Stomach (tissue), 9 donors: ENCODE measurements around the gene MIA. TPM values are rescaled to one million over a fixed set of nuclear protein-coding genes. Genes with fewer than 3 reads are reported as not detected.
"Not testable (repeated sequence)": the region's sequence is repeated elsewhere in the genome, so short reads cannot be mapped to it uniquely, and the experiment has no call there.

ENCODE experiments used
- DNase-seq, 2 donors: peaks; one replicate each; pipeline versions ENCODE4 v3.0.0 to v3.0.0-alpha.2; 2013 to 2019
- H3K27ac ChIP-seq, 5 donors: fragments of 200-600 bp in 4 of 5; sonication (generic) in 4 of 5; one replicate each; pipeline ENCODE4 v1.5.1; 2013 to 2019; ENCODE audit warnings: mild to moderate bottlenecking in 1 of 5, moderate library complexity in 1 of 5
- H3K27me3 ChIP-seq, 3 donors: fragments of 200-600 bp; sonication (generic); one replicate each; pipeline ENCODE4 v1.5.1; 2017 to 2019; ENCODE audit warnings: mixed run types in 1 of 3
- H3K36me3 ChIP-seq, 4 donors: fragments of 200-600 bp; sonication (generic); 1 replicate in 3 of 4; 2 replicates in 1 of 4; pipeline ENCODE4 v1.5.1; 2016 to 2019
- H3K4me1 ChIP-seq, 4 donors: fragments of 200-600 bp; sonication (generic); one replicate each; pipeline ENCODE4 v1.5.1; 2016 to 2019
- H3K4me3 ChIP-seq, 4 donors: fragments of 200-600 bp; sonication (generic) in 3 of 4; one replicate each; pipeline ENCODE4 v1.5.1; 2016 to 2019; ENCODE audit warnings: mild to moderate bottlenecking in 1 of 4
- H3K9me3 ChIP-seq, 4 donors: fragments of 200-600 bp; sonication (generic); one replicate each; pipeline ENCODE4 v1.5.1; 2016 to 2019
- WGBS, 5 donors: extraction: QIAGEN DNeasy Blood & Tissue Kit in 3 of 5; methylation state at CpG; one replicate each; pipeline versions ENCODE4 v1.1.5 to v1.1.7; 2013 to 2018; 5-methylcytosine and 5-hydroxymethylcytosine counted together
- intact Hi-C: fragments of 100-400 bp; cut with DNase I; formaldehyde crosslinking; loops from one replicate; pipeline ENCODE4 v1.15.1; 2023; ENCODE audit warnings: low total_unique reads
- polyA plus RNA-seq, 3 donors: library from polyadenylated mRNA; stranded (reverse); fragments of 200-250 nt; gene quantifications; one replicate each; pipeline ENCODE4 v1.2.3, GENCODE V29; 2013
- total RNA-seq, 5 donors: library from RNA; depleted of rRNA; stranded (reverse); fragments of >200 nt; gene quantifications; one replicate each; pipeline versions ENCODE4 v1.1.0 to v1.2.3, GENCODE V29; 2014 to 2016
- donor health status: healthy with polysubstance abuse.
- donor health status: Bipolar disorder and iron deficiency.
- donor health status: healthy.

The MIA gene
- total and polyA plus RNA-seq, 8 donors: 2.8 to 10.1 (median 5.5) TPM; not detected in 4

DNA sequence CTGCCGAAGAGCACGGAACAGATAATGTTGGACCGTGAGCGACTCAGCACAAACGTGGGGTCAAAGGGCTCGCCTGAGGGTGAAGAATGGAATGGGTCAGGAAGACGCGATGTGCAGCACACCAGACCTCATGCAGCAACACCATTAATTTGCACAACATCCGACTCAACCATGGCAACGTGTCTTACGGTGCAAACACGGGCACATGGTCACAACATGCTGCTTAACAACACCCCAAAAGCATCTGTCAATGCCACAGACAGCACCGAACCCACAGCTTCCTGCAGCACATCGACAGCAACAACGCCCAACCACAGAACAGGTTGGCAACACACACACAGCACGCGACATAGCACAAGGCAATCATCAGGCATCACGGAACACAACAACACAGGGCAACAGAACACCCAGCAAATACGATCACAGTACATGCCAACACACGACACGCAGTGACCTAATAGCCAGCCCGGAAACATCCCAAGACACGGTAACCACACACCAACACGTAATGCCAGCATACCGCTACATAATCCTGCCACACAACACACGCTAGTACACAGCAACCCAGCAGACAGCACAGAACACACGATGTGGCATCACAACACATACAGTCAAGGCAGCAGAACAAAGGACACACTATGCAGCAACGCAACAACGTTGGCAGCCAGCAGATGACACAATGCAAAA lies 51.5 kb downstream of the MIA start:
- H3K9me3 ChIP-seq, intact Hi-C loops, H3K4me3 ChIP-seq, H3K27me3 ChIP-seq, H3K27ac ChIP-seq: not testable (repeated sequence)
- WGBS, 5 donors: 78 to 89% (median 83%) methylated on average over 29 of the region's 29 CpGs
- DNase-seq: peak in 1 of 2 donors; percentile 25
- H3K4me1 ChIP-seq: peaks cover 6 to 23% (median 15%) of the 10 kb centered on the region in 4 donors
- peaks cover 0 to 22% (median 13%) of the 10 kb centered on the region in 4 donors for H3K36me3 ChIP-seq

Other genes with a start within 250 kb of the MIA start
- 100 to 1,000 TPM in 1 of 5 donors, 10 to 100 TPM in 4; 15.8 to 102 (median 70.6) TPM for gene SHKBP1, start 198.6 kb upstream of the MIA start, total RNA-seq
- gene SHKBP1, start 198.6 kb upstream of the MIA start, polyA plus RNA-seq: 10 to 100 TPM; 76.1 to 95.7 (median 79.9) TPM
- gene LTBP4, start 174.2 kb upstream of the MIA start, total RNA-seq: 1,000 to 10,000 TPM in 1 of 5 donors, 100 to 1,000 TPM in 3, 10 to 100 TPM in 1; 79.0 to 1,027 (median 190) TPM
- 100 to 1,000 TPM in 1 of 3 donors, 10 to 100 TPM in 2; 66.1 to 102 (median 98.6) TPM for gene LTBP4, start 174.2 kb upstream of the MIA start, polyA plus RNA-seq
- 100 to 1,000 TPM in 2 of 5 donors, 10 to 100 TPM in 3; 14.7 to 254 (median 31.6) TPM for gene NUMBL, start 84.9 kb upstream of the MIA start, total RNA-seq
- gene NUMBL, start 84.9 kb upstream of the MIA start, polyA plus RNA-seq: 10 to 100 TPM; 10.1 to 12.9 (median 11.6) TPM
- 10 to 100 TPM; 40.9 to 91.5 (median 52.3) TPM for gene COQ8B, start 58.6 kb upstream of the MIA start, total RNA-seq
- 10 to 100 TPM; 26.9 to 35.2 (median 29.2) TPM for gene COQ8B, start 58.6 kb upstream of the MIA start, polyA plus RNA-seq
- gene ITPKC, start 58.4 kb upstream of the MIA start, total RNA-seq: 10 to 100 TPM; 17.8 to 84.0 (median 31.4) TPM
- gene ITPKC, start 58.4 kb upstream of the MIA start, polyA plus RNA-seq: 10 to 100 TPM; 19.7 to 32.2 (median 20.5) TPM
- gene ACTMAP, start 25.0 kb upstream of the MIA start, total RNA-seq: 10 to 100 TPM in 2 of 5 donors, 1 to 10 TPM in 2, under 1 TPM in 1; 0.73 to 24.6 (median 8.2) TPM
- gene ACTMAP, start 25.0 kb upstream of the MIA start, polyA plus RNA-seq: 1 to 10 TPM; 5.5 to 9.7 (median 8.2) TPM
- gene SNRPA, start 24.3 kb upstream of the MIA start, total RNA-seq: 100 to 1,000 TPM in 2 of 5 donors, 10 to 100 TPM in 2, 1 to 10 TPM in 1; 4.9 to 258 (median 46.0) TPM
- 10 to 100 TPM; 33.1 to 74.6 (median 71.6) TPM for gene SNRPA, start 24.3 kb upstream of the MIA start, polyA plus RNA-seq
- gene RAB4B, start 2.7 kb downstream of the MIA start, total RNA-seq: 10 to 100 TPM in 4 of 5 donors, not detected in 1; 10.3 to 47.8 (median 28.9) TPM
- gene RAB4B, start 2.7 kb downstream of the MIA start, polyA plus RNA-seq: 10 to 100 TPM; 31.6 to 53.7 (median 39.2) TPM
- gene EGLN2, start 23.7 kb downstream of the MIA start, total RNA-seq: 100 to 1,000 TPM in 1 of 5 donors, 10 to 100 TPM in 4; 30.0 to 115 (median 71.2) TPM
- gene EGLN2, start 23.7 kb downstream of the MIA start, polyA plus RNA-seq: 10 to 100 TPM; 69.8 to 73.9 (median 71.7) TPM
- not detected for gene CYP2A6, start 74.9 kb downstream of the MIA start, total RNA-seq
- not detected for gene CYP2A6, start 74.9 kb downstream of the MIA start, polyA plus RNA-seq
- gene CYP2A7, start 106.7 kb downstream of the MIA start, total RNA-seq: not detected
- gene CYP2A7, start 106.7 kb downstream of the MIA start, polyA plus RNA-seq: not detected
- under 1 TPM in 1 of 5 donors, not detected in 4; 0.87 TPM for gene CYP2B6, start 215.8 kb downstream of the MIA start, total RNA-seq
- gene CYP2B6, start 215.8 kb downstream of the MIA start, polyA plus RNA-seq: not detected